Midbrain (tissue), 1 donor: Measurements from ENCODE around the gene FAU.
A peak's percentile ranks its signal among the peaks of the same experiment; 100 is the strongest.
"Not testable (repeated sequence)": the region's sequence is repeated elsewhere in the genome, so short reads cannot be mapped to it uniquely, and the experiment has no call there.

Experiments used
- DNase-seq: peaks from one replicate; lab custom pipeline; 2025; lab: John Stamatoyannopoulos, UW

Gene FAU

DNA sequence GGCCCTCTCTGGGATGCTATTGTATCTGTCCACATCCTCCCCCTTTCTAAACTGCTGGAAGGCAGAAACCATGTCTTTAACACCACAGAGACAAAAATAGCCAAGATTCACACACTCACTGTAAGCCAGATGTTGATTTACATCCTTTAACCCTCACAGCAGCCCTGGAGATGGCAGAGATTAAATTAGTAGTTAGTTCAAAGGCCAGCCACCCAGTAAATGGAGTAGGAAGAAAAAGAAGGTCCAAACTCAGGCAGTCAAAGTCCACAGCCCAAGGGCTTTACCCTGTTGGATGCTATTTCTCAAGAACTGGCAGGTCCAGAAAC, 2.3 kb downstream of the FAU start:
- no peak for DNase-seq

DNA sequence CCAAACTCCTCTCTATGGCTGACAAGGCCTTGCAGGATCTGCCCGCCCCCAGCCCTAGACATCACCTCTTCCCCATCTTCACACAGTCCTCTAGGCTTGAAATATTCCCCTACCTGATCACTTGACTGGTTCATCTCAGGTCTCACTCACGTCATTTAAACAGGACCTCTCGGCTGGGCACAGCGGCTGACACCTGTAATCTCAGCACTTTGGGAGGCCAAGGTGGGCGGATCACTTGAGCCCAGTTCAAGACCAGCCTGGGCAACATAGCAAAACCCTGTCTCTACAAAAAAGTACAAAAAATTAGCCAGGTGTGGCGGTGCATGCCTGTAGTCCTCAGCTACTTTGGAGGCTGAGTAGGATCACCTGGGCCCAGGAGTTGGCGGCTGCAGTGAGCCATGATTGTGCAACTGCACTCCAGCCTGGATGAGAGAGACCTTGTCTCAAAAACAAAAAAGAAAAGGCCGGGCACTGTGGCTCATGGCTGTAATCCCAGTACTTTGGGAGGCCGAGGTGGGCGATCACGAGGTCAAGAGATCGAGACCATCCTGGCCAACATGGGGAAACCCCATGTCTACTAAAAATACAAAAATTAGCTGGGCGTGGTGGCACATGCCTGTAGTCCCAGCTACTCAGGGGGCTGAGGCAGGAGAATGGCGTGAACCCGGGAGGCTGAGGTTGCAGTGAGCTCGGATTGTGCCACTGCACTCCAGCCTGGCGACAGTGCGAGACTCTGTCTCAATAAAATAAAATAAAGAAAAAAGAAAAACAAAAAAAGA, 2.9 kb downstream of the FAU start:
- not testable (repeated sequence) for DNase-seq

DNA sequence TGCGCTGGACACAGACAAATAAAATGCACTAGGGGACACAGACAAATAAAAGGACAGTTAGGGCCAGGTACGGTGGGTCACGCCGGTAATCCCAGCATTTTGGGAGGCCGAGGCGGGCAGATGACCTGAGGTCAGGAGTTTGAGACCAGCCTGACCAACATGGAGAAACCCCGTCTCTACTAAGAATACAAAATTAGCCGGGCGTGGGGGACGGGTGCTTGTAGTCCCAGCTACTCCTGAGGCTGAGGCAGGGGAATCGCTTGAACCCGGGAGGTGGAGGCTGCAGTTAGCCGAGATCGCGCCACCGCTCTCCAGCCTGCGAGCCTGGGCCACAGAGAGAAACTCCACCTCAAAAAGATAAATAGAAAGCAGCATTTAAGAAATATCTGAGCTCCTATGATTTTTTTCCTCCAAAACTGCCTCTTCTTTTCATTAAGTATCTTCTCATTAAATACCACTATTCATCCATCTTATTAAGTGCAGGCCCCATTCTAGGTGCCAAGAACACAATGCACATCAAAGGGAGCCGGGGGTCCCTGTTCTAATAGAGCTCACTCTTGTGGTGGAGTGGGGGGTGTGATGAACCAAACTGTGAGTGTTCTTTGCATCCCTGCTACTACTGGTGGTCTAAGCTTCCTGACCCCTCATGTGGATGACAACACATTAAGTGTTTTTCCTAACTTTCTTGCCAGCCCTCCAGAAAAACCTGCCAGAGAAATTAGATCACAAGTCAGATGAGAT, 3.7 kb downstream of the FAU start:
- no peak for DNase-seq

DNA sequence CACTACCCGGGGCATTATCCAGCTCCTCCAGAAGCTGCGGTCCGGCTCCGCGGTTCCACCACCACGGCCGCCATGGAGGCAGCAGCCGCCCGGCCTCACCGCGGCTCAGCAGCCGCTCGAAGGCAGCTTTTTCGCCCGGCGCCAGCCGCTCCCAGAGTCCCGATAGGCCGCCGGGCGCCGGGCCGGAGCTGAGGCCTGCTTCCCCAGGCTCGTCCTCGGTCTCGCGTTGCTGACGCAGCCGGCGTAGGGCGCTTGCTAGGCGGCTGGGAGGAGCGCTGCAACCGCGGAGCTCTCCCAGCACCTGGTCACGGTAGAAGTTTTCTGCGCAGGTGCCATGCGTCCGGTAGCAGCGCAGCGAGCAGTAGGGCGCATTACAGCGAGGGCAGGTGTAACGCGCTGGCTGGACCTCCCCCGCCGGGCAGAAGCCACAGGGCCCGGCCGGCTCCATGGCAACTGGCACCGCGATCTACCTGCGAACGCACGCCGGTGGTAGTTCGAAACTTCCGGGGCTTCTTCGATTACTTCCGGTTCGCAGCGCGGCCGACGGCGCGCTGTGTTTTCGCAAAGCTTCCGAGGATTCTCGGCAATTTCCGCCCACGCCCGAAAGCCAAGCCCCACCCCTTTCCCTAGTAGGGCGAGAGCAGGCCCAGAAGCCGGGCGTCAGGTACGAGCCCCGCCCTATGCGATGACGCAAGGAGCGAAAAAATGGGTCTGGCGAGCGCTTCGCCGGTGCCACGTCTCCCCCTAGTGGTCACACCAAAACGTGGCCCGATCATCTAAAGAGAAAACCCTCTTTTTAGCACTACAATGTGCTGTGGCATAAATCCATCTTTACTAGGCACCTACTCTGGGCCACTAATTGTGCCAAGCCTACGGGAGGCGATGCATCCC, 4.5 kb downstream of the FAU start, which contains the start of gene ZNHIT2:
ZNHIT2 (minus strand) TSS at position 496 of the 891 bp plus-strand sequence; CDS start at position 448, 48 bp downstream.
- peak; percentile 98 for DNase-seq

DNA sequence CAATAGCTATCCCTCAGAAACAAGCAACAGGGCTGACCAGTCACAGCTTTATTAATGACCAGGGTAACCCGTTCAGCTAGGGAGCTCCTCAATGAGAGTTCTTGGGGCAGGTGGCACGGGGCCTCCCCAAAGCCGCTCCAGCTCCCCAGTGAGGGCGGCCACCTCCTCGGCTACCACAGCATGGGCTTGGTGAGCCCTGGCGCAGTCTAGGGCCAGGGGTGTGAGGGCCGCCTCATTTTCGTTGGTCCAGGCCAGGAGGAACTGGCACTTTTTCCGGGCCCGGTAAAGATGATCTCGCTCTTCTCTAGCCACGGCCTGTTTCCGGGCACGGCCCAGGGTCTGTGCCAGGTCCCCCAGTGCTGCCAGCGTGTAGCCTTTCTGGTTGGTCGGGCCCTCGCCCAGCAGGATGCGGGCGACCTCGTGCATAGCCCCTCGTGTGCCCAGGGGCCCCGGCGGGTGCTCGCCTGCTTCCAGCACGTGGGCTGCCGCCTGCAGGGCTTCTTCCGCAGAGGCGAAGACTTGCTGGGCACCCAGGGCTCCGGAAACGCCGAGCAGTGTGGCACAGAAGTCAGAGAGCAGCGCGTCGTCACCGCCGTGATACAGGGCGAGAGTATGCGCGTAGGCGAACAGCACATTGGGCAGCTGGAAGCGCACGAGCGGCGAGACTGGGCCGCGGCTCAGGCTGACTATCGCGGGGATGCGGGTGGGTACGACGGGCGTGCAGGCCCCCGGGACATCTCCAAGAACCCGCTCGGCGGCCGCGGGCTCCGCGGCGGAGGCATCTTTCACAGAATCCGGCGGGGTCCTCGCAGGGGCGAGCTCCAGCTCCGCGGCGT, 5.3 kb downstream of the FAU start:
- DNase-seq: peak; percentile 14

DNA sequence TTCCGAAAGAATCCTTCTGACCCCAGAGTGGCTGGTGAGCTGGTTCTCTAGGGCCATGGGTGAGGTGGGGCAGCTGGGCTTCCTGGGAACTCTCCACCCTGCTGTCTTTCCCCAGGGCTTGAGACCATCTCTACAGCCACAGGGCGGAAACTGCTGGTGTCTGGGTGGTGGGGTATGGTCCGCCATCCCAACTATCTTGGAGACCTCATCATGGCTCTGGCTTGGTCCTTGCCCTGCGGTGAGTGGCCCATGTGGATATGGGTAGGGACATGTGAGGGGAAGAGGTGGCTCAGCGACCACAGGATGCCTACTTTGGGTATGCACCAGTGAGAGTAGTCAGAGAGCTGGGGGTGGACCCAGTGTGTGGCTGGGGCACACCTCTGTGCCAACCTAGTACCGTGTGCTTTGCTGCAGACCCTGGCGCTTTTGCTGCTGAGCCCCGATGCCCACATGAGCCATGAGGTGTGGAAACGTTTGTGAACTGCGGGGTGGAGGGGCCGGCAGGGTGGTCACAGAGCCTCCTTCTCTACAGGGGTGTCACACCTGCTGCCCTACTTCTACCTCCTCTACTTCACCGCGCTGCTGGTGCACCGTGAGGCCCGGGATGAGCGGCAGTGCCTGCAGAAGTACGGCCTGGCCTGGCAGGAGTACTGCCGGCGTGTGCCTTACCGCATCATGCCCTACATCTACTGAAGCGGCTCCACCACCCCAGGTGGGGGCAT, 6.4 kb downstream of the FAU start:
- DNase-seq: no peak

DNA sequence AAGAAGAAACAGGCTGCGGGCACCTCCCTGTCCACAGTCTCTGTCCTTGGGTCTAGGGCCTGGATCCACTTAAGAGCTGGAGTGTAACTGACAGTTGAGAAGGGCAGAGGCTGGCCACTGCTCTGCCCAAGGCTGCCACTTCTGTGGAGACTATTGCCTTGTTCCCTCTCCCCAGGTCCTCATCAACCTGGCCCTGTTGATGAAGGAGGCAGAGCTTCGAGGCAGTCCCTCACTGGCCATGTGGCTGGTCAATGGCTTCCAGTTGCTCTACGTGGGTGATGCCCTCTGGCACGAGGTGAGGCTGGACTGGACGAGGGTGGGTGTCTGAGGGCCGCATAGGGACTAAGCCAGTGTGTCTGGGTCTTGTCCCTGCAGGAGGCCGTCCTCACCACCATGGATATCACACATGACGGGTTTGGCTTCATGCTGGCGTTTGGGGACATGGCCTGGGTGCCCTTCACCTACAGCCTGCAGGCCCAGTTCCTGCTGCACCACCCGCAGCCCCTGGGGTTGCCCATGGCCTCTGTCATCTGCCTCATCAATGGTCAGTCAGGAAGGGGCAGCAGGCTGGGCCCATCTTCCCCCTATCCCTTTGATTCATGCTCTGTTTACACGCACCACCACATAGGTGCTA, 7.3 kb downstream of the FAU start:
- no peak for DNase-seq

DNA sequence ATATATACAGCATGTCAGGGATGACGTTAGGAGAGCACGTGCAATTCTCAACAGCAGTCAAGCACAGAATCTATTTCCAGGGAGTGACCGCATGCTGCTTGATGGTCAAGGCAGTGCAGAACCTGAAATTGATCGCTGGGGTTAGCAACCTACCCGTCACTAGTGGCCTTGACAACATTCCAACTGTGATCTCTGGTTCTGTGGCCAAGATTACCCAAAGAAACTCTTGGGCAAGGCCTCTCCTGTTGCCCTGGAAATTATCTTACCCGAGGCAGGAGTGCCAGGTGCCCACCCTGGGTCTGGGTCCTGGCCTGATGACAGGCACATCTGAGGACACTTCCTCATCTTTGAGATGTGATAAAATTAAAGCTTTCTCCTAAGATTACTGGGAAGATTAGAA, 8.1 kb downstream of the FAU start:
- DNase-seq: no peak

DNA sequence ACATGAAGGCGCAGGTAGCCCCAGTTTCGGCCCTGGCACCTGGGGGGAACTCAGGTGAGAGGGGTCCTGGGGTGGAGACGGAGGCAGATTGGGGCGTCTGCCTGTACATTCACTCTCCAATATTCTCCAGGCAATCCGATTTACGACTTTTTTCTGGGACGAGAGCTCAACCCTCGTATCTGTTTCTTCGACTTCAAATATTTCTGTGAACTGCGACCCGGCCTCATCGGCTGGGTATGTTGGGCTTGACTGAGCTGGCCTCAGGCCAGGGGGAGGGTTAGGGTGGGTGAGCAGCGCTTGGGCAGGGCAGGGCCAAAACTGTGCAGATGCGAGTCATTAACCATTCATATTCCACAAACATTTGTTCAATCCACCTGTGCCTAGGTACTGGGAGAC, 8.6 kb downstream of the FAU start:
- no peak for DNase-seq

DNA sequence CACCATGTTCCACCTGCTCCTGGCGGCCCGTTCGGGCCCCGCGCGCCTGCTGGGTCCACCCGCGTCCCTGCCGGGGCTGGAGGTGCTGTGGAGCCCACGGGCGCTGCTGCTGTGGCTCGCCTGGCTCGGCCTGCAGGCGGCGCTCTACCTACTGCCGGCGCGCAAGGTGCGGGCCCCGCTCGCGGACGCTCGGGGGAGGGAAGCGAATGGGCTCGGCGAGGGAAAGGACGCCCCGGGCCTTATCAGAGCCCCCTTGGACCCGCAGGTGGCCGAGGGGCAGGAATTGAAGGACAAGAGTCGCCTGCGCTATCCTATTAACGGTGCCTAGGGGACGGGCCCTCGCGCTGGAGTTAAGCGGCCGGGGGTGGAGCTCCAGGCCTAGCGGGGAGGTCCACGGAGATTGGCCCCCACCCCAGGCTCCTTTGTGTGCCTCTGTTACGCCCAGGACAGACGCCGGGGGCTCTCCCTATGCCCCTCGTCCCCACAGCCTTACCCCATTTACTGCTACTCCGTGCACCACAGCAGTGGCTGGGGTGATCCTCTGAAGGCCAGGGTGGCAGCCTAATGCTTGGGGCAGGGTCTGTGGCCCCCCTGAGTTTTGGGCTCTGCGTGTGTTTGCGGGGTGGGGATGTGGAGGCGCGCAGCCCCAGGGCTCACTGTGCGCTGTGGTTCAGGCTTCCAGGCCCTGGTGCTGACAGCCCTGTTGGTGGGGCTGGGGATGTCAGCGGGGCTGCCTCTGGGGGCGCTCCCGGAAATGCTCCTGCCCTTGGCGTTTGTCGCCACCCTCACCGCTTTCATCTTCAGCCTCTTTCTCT, 9.2 kb downstream of the FAU start:
- DNase-seq: peak; percentile 46

DNA sequence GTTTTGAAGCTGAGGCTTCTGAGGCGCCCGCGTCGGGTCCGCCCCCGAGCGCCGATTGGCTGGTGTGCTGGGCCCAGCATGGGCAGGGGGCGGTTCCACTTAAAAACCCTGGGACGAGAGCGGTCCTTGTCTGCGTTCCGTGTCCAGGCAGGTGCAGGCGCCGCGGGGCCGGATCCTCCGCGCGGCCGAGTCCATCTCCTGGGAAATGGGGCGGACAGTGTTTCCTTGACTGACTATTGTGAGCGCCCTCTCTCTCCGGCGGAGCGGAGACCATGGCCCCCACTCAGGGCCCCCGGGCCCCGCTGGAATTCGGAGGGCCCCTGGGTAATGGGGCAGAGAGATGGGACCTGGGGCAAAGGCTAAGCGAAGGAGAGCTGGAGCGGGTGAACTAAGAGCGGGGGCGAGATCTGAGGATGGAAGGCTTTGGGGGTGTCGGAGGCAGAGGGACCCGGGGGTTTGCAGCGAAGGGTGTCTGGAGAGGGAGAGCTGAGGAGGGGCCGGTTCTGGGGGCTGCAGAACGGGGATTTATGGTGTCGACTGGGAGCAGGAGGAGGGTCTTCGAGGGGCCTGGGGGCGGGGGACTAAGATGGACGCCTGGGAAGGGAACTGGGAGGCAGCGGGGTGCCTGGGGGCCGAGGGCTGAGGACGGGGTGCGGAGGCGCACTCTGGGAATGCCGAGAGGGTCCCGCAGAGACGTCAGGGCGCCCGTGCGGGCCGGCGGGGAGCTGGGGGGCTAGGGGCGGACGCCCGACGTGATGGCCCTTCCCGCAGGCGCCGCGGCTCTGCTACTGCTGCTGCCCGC, 10.0 kb downstream of the FAU start, which contains the start of gene TM7SF2:
TM7SF2 (plus strand) TSS at position 129 of the 802 bp plus-strand sequence; CDS start at position 273, 144 bp downstream.
- DNase-seq: peak; percentile 98

DNA sequence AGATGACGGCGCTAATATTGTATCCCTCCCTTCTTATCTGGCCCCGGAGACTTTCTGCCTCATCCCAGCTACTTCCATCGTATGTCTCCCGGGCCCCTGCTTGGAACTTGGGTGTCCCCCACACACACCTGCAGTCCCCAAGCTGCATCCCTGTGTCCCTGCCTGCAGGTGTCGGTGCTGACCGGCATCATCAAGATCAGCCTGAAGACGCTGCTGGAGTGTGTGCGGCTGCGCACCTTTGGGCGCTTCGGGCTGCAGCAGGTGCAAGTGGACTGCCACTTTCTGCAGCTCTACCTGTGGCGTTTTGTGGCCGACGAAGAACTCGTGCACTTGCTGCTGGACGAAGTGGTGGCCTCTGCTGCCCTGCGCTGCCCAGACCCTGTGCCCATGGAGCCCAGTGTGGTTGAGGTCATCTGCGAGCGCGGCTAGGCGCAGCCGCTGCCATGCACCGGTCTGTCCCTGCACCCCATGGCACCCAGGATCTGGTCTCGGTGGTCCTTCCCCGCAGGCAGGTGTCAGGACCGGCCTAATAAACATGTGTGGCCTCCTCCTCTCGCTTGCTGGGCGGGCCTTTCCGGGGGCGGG, 10.7 kb downstream of the FAU start:
- no peak for DNase-seq

DNA sequence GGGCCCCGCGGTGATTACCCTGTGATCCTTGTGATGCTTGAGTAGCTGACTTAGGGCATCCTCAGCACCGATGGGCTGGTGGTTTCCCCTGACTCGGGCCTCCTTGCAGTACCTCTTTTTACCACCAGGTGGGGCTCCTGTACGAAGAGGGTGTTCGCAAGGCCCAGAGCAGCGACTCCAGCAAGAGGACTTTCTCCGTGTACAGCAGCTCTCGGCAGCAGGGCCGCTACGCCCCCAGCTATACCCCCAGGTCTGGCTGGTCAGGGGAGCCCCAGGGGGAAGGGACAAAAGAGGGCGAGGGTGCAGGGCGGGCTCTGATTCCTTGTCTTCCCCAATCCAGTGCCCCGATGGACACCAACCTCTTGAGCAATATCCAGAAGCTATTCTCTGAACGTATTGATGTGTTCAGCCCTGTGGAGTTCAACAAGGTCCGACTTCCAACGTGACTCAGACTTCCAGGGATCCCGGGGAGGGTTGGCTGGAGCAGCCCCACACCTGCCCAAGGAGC, 11.5 kb downstream of the FAU start:
- peak; percentile 89 for DNase-seq

DNA sequence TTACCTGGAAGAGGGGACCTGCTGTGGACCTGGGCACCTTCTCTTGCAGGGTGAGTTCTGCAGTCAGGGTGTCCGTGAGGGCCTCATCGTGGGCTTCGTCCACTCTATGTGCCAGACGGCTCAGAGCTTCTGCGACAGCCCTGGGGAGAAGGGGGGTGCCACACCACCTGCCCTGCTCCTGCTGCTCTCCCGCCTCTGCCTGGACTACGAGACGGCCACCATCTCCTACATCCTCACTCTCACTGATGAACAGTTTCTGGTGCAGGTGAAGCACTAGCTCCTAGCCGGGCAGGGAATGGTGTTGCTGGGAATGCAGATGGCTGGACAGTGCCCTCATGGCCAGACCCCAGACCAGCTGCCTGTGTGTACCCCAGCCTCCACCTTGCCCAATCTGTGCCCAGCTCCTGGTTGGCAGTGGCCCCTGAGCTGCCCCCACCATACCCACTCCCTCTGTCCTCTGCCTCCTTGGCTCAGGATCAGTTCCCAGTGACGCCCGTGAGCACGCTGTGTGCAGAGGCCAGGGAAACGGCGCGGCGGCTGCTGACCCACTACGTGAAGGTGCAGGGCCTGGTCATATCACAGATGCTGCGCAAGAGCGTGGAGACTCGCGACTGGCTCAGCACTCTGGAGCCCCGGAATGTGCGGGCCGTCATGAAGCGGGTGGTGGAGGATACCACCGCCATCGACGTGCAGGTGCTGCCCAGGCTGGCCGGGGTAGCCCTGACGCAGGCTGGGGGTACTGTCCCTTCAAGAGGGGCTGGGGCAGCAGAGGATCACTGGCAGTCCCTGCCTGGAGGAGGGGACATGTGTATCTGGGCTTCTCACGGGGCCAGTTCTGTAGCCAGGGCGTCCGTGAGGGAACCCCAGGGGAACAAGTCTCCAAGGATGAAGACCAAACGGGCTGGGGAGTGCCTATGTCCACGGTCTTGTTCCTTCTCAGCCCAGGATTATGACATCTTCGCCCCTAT, 12.4 kb downstream of the FAU start:
- no peak for DNase-seq

DNA sequence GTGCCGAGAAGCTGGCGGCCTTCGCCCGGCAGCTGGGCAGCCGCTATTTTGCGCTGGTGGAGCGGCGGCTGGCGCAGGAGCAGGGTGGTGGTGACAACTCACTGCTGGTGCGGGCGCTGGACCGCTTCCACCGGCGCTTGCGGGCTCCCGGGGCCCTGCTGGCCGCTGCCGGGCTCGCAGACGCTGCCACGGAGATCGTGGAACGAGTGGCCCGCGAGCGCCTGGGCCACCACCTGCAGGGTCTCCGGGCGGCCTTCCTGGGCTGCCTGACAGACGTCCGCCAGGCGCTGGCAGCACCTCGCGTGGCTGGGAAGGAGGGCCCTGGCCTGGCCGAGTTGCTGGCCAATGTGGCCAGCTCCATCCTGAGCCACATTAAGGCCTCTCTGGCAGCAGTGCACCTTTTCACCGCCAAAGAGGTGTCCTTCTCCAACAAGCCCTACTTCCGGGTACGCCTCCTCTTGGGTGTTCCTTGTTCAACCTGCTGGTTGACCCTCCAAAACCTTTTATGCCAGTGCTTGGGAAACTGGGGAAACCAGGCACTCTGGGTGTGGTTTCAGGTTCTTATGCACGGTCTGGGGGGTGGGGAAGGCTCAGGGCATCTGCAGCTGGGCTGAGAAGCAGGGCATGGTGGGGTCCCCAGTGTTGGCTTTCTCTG, 13.3 kb downstream of the FAU start:
- DNase-seq: no peak
